HFFc6 (cell line): ENCODE data around the gene TRABD2A. TPM values are rescaled to one million over a fixed set of nuclear protein-coding genes. Genes with fewer than 3 reads are reported as not detected.

Experiments used
- DNase-seq: peaks from one replicate; pipeline ENCODE4 v3.0.0-alpha.2; 2018
- H3K27ac Mint-ChIP-seq: 2 replicates; pipeline ENCODE4 v1.8.0; 2020; ENCODE audit warnings: mild to moderate bottlenecking, mixed read lengths
- H3K27me3 Mint-ChIP-seq: 2 replicates; pipeline ENCODE4 v1.8.0; 2021; ENCODE audit warnings: mild to moderate bottlenecking, moderate library complexity, mixed read lengths; ENCODE audit not compliant: insufficient read depth
- H3K36me3 Mint-ChIP-seq: 2 replicates; pipeline ENCODE4 v1.8.0; 2021; ENCODE audit warnings: low read depth, mixed read lengths
- H3K4me1 Mint-ChIP-seq: 2 replicates; pipeline ENCODE4 v1.8.0; 2020; ENCODE audit warnings: low read depth, mixed read lengths
- H3K4me3 Mint-ChIP-seq: 2 replicates; pipeline ENCODE4 v1.8.0; 2020; ENCODE audit warnings: mild to moderate bottlenecking, moderate library complexity, mixed read lengths
- H3K9me3 Mint-ChIP-seq: 2 replicates; pipeline ENCODE4 v1.8.0; 2020; ENCODE audit warnings: mild to moderate bottlenecking, mixed read lengths
- long read RNA-seq: library from polyadenylated mRNA; unstranded; transcript quantifications from one replicate; pipeline ENCODE4 v2.0.0, GENCODE V29; 2019
- total RNA-seq, 6 experiments: library from RNA; stranded (reverse); fragmentation: NEBNext Ultra II Directional; extraction: Animal tissue kit (Norgen Biotek cat#: 25700); gene quantifications; 2 replicates in 1 of 6; 3 replicates in 5 of 6; pipeline ENCODE4 v1.2.3, GENCODE V29; 2021
- TF ChIP-seq, protein P1 (sequence below): fragments of 200-600 bp; sonication (generic); IDR thresholded peaks from 2 replicates; pipeline ENCODE4 v1.5.0; 2021; ENCODE audit warnings: antibody characterized with exemption, mild to moderate bottlenecking

The TRABD2A gene, protein sequence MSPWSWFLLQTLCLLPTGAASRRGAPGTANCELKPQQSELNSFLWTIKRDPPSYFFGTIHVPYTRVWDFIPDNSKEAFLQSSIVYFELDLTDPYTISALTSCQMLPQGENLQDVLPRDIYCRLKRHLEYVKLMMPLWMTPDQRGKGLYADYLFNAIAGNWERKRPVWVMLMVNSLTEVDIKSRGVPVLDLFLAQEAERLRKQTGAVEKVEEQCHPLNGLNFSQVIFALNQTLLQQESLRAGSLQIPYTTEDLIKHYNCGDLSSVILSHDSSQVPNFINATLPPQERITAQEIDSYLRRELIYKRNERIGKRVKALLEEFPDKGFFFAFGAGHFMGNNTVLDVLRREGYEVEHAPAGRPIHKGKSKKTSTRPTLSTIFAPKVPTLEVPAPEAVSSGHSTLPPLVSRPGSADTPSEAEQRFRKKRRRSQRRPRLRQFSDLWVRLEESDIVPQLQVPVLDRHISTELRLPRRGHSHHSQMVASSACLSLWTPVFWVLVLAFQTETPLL
- total RNA-seq = 10 to 100 TPM; 13.5 to 46.2 (median 41.9) TPM
- long read RNA-seq, transcript TRABD2A-203 (7 exons, 1,975 nt) = minor isoform, 5 of 18 reads
- long read RNA-seq, transcript TRABD2A-202 (5 exons, 1,554 nt) = major isoform, 8 of 18 reads
- long read RNA-seq, partial matches to known transcripts = 1 of 18 reads
- long read RNA-seq, other reads (novel, unspliced or antisense) = 4 of 18 reads

DNA sequence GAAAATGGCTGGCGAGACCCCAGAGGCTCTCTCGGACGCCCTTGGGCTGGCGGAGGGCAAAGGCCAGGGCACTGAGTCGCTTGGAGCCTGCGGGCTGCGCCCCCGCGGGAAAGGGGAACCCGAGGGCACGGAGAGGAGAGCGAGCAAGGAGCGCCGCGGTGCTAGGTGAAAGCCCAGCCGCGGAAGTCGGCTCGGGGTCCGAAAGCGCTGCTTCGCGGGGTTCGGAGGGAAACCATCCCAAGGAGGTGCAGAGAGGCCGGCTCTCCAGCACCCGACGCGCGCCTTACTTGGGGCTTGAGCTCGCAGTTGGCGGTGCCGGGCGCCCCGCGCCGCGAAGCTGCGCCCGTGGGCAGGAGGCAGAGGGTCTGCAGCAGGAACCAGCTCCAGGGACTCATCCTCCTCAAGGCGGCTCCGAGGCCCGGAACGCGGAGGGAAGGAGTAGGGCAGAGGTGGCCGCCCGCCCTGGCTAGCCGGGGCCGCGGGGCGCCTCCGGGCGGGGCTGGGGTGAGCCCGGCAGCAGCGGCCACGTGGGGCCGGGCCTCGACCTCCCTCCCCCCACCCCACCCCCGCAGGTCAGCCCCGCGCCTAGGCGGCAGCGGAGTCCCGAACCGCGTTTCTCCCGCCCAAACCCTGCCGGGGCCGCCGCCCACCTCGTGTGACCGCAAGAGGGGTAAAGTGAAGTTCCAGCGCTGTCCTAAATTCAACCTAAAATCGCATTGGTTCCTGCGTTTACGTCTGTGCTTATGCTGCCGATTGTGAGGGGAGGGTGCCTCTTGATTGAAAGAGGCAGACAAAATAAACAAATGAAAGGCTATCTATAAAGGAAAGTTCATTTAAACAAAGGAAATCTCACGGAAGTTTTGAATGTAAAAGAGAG lies at the start of gene TRABD2A:
Gene TRABD2A (minus strand): TSS at position 440 of the 877 bp plus-strand sequence. CDS start 45 bp downstream, at position 395.
- peaks cover 8% of the 10 kb centered on the region for H3K27me3 Mint-ChIP-seq
- H3K27ac Mint-ChIP-seq = peak within 1 kb of the TSS; percentile 78
- no peaks in the 10 kb centered on the region for H3K36me3 Mint-ChIP-seq
- H3K4me3 Mint-ChIP-seq = peak within 1 kb of the TSS; percentile 96
- TF ChIP-seq, protein P1, sequence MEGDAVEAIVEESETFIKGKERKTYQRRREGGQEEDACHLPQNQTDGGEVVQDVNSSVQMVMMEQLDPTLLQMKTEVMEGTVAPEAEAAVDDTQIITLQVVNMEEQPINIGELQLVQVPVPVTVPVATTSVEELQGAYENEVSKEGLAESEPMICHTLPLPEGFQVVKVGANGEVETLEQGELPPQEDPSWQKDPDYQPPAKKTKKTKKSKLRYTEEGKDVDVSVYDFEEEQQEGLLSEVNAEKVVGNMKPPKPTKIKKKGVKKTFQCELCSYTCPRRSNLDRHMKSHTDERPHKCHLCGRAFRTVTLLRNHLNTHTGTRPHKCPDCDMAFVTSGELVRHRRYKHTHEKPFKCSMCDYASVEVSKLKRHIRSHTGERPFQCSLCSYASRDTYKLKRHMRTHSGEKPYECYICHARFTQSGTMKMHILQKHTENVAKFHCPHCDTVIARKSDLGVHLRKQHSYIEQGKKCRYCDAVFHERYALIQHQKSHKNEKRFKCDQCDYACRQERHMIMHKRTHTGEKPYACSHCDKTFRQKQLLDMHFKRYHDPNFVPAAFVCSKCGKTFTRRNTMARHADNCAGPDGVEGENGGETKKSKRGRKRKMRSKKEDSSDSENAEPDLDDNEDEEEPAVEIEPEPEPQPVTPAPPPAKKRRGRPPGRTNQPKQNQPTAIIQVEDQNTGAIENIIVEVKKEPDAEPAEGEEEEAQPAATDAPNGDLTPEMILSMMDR = no peak
- DNase-seq = no peak
- no peaks in the 10 kb centered on the region for H3K9me3 Mint-ChIP-seq
- H3K4me1 Mint-ChIP-seq = peaks cover 54% of the 10 kb centered on the region

DNA sequence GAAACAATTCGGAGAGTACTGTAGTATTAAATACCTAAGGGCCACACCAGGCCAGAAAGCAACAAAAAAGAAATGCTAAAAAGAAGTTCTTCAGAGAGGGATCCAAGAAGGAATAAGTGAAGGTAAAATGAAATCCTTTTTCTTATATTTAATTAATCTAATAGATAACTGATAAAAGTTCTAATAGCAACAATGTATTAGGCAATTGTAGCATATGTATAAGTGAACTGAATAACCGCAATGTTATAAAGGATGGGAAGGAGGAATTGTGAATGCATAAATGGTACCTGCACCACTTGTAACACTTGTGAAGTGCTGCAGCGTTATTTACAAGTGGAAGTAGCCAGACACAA lies 46.4 kb upstream of the TRABD2A start:
- DNase-seq = no peak
- H3K9me3 Mint-ChIP-seq = no peaks in the 10 kb centered on the region
- H3K27me3 Mint-ChIP-seq = no peaks in the 10 kb centered on the region
- peaks cover 45% of the 10 kb centered on the region for H3K4me1 Mint-ChIP-seq
- H3K4me3 Mint-ChIP-seq = peak overlapping the region; percentile 89
- H3K27ac Mint-ChIP-seq = peak overlapping the region; percentile 54
- TF ChIP-seq, protein P1 = peak; percentile 35
- no peaks in the 10 kb centered on the region for H3K36me3 Mint-ChIP-seq

DNA sequence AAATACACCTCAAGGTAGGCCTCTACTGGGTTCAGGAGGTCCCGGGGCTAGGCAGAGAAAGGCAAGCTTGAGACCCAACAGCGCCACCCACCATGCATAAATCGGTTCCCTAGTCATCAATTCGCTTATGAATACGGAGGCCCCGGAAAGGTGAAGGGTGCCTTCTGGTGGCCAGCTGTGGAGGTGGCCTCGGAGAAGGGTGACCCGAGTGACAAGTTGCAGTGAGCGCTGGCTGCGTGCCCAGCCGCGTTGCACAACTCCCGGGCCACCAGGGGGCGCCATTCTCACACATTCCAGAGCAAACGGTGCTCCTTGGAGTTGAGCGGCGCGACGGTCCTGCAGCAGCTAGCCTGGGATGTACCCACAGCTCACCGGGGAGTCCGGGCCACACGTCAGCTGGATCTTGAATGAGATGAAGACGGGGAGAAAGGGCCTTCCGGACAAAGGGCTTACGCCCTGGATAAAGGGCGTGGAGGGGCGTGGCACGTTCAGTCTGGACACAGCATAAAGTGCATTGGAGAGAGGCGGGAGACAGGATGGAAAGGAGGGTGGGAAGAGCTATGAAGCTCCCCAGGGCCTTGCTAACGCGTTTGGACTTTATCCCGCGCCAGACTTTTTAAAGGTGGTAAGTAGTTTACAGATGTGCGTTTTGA lies 45.0 kb upstream of the TRABD2A start:
- Mint-ChIP-seq H3K27ac (peak overlapping the region; percentile 82), H3K27me3 (no peaks in the 10 kb centered on the region), H3K4me1 (peaks cover 44% of the 10 kb centered on the region), H3K9me3 (no peaks in the 10 kb centered on the region), H3K36me3 (no peaks in the 10 kb centered on the region), H3K4me3 (peak overlapping the region; percentile 89)
- DNase-seq = peak; percentile 94
- TF ChIP-seq, protein P1 = peak; percentile 100

DNA sequence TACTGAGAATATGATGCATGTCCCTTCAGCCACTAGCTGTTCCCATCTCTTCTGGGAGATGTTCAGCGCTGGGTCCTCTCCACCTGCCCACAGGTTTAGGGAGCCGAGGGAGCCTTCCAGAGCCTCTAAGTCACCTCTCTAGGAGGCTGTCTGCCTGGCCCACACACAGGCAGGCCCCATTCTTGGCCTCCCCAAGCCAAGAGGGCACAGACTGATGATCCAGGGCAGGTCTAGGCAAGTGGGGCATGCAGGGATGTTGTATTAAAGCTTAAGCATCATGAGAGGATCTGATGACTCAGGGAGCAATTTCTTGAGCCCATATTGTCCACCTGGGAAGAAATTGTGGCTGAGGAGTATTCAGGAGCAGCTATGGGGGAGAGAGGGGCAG lies 44.4 kb upstream of the TRABD2A start:
- peak overlapping the region; percentile 63 for H3K27ac Mint-ChIP-seq
- TF ChIP-seq, protein P1 = no peak
- H3K36me3 Mint-ChIP-seq = no peaks in the 10 kb centered on the region
- peak overlapping the region; percentile 89; the same call in 1 of the 2 replicates for H3K4me3 Mint-ChIP-seq
- no peaks in the 10 kb centered on the region for H3K9me3 Mint-ChIP-seq
- H3K27me3 Mint-ChIP-seq = no peaks in the 10 kb centered on the region
- no peak for DNase-seq
- H3K4me1 Mint-ChIP-seq = peaks cover 49% of the 10 kb centered on the region
